CD14-positive monocyte (primary cell): ENCODE results near the gene FRMD4A. TPM values are rescaled to one million over a fixed set of nuclear protein-coding genes. Genes with fewer than 3 reads are reported as not detected.

Experiments
- DNase-seq, 3 donors: peaks; one replicate each; pipeline ENCODE4 v3.0.0-alpha.2; 2011 to 2022
- H2AFZ ChIP-seq: 2 replicates; pipeline ENCODE4 v1.6.0; 2012; ENCODE audit warnings: mild to moderate bottlenecking, low read depth, low read length, inconsistent platforms; ENCODE audit not compliant: insufficient read depth, poor library complexity, severe bottlenecking
- H3K27ac ChIP-seq, 2 donors: 1 replicate in 1 of 2; 2 replicates in 1 of 2; pipeline ENCODE4 v1.5.1; 2012 to 2013; ENCODE audit warnings: low read length in 2 of 2, control low read depth in 1 of 2, inconsistent platforms in 1 of 2, low read depth in 1 of 2, mild to moderate bottlenecking in 1 of 2
- H3K27me3 ChIP-seq, 2 donors: one replicate each; pipeline versions ENCODE4 v1.6.0 to v1.6.1; 2011 to 2013; ENCODE audit warnings: low read length in 2 of 2; ENCODE audit not compliant: control insufficient read depth in 2 of 2, insufficient read depth in 2 of 2
- H3K36me3 ChIP-seq, 2 donors: replicated peaks in 1 of 2; 1 replicate in 1 of 2; 2 replicates in 1 of 2; pipeline versions ENCODE4 v1.5.1 to v1.6.1; 2012 to 2013; ENCODE audit warnings: low read length in 2 of 2, control low read depth in 1 of 2, inconsistent platforms in 1 of 2, mild to moderate bottlenecking in 1 of 2; ENCODE audit not compliant: insufficient read depth in 2 of 2, control insufficient read depth in 1 of 2
- H3K4me1 ChIP-seq, 2 donors: 1 replicate in 1 of 2; 2 replicates in 1 of 2; pipeline versions ENCODE4 v1.5.1 to v1.6.1; 2012 to 2013; ENCODE audit warnings: low read length in 2 of 2, control low read depth in 1 of 2, inconsistent platforms in 1 of 2, mild to moderate bottlenecking in 1 of 2, moderate library complexity in 1 of 2; ENCODE audit not compliant: insufficient read depth in 2 of 2, control insufficient read depth in 1 of 2
- H3K4me2 ChIP-seq: replicated peaks from 2 replicates; pipeline ENCODE3; 2012; ENCODE audit warnings: low read length, moderate library complexity, mild to moderate bottlenecking; ENCODE audit not compliant: poor library complexity, severe bottlenecking; ENCODE audit errors: extremely low read depth
- H3K4me3 ChIP-seq, 3 experiments: fragments of 200-600 bp in 1 of 3; sonication (generic) in 1 of 3; replicated peaks in 1 of 3; 1 replicate in 2 of 3; 2 replicates in 1 of 3; pipeline ENCODE4 v1.5.1; 2011 to 2013; ENCODE audit warnings: low read length in 3 of 3, mild to moderate bottlenecking in 3 of 3, control low read depth in 2 of 3, low read depth in 2 of 3, inconsistent platforms in 1 of 3, moderate library complexity in 1 of 3
- H3K79me2 ChIP-seq: 2 replicates; pipeline ENCODE4 v1.6.0; 2012; ENCODE audit warnings: mild to moderate bottlenecking, control low read depth, inconsistent platforms, low read length, moderate library complexity; ENCODE audit not compliant: insufficient read depth
- H3K9ac ChIP-seq: 2 replicates; pipeline ENCODE4 v1.6.0; 2017; ENCODE audit warnings: low read length, mild to moderate bottlenecking; ENCODE audit not compliant: insufficient read depth, poor library complexity, severe bottlenecking
- H3K9me3 ChIP-seq, 2 donors: replicated peaks in 1 of 2; 1 replicate in 1 of 2; 2 replicates in 1 of 2; pipeline versions ENCODE4 v1.5.1 to v1.6.1; 2012 to 2013; ENCODE audit warnings: low read length in 2 of 2, control low read depth in 1 of 2; ENCODE audit not compliant: control insufficient read depth in 1 of 2, insufficient read depth in 1 of 2
- H4K20me1 ChIP-seq: 2 replicates; pipeline ENCODE4 v1.6.0; 2012; ENCODE audit warnings: mild to moderate bottlenecking, low read length, control low read depth, moderate library complexity; ENCODE audit not compliant: insufficient read depth
- H3K27ac Mint-ChIP-seq, 7 donors: one replicate each; pipeline ENCODE4 v1.8.0; 2020; ENCODE audit warnings: mild to moderate bottlenecking in 7 of 7, mixed read lengths in 7 of 7, moderate library complexity in 6 of 7, inconsistent platforms in 2 of 7
- H3K27me3 Mint-ChIP-seq, 3 donors: one replicate each; pipeline ENCODE4 v1.8.0; 2021 to 2022; ENCODE audit warnings: low read depth in 3 of 3, mild to moderate bottlenecking in 3 of 3, mixed read lengths in 3 of 3, moderate library complexity in 3 of 3, inconsistent platforms in 1 of 3
- H3K36me3 Mint-ChIP-seq, 2 donors: one replicate each; pipeline ENCODE4 v1.8.0; 2020; ENCODE audit warnings: mixed read lengths in 2 of 2, inconsistent platforms in 1 of 2, mild to moderate bottlenecking in 1 of 2
- H3K4me1 Mint-ChIP-seq: one replicate; pipeline ENCODE4 v1.8.0; 2020; ENCODE audit warnings: mild to moderate bottlenecking, mixed read lengths
- H3K4me3 Mint-ChIP-seq, 2 donors: one replicate each; pipeline ENCODE4 v1.8.0; 2020; ENCODE audit warnings: mild to moderate bottlenecking in 2 of 2, mixed read lengths in 2 of 2, moderate library complexity in 1 of 2
- H3K9me3 Mint-ChIP-seq, 7 donors: one replicate each; pipeline ENCODE4 v1.8.0; 2020 to 2022; ENCODE audit warnings: mixed read lengths in 7 of 7, mild to moderate bottlenecking in 6 of 7, moderate library complexity in 6 of 7, inconsistent platforms in 2 of 7
- WGBS: methylation state at CpG from one replicate; pipeline ENCODE4 v1.1.5; 2013; ENCODE audit warnings: missing lambda C conversion rate; ENCODE audit not compliant: insufficient coverage; 5-methylcytosine and 5-hydroxymethylcytosine counted together
- intact Hi-C, 2 donors: fragments of 100-400 bp; cut with micrococcal nuclease; formaldehyde crosslinking; loops; one replicate each; pipeline versions ENCODE4 v1.15.0 to v1.15.1; 2023
- polyA plus RNA-seq, 3 donors: library from polyadenylated mRNA; depleted of rRNA in 1 of 3; unstranded in 2 of 3; stranded (reverse) in 1 of 3; fragments of 300-500 nt in 2 of 3; fragments of >200 nt in 1 of 3; fragmentation: Illumina TruSeq in 2 of 3; gene quantifications; 1 replicate in 2 of 3; 2 replicates in 1 of 3; pipeline ENCODE4 v1.2.3, GENCODE V29; 2012 to 2021
- TF ChIP-seq, protein P1 (sequence below): fragments of 200-600 bp; IDR thresholded peaks from one replicate; pipeline ENCODE4 v1.8.0; 2022; ENCODE audit warnings: antibody characterized with exemption, mild to moderate bottlenecking

FRMD4A gene
- polyA plus RNA-seq, 3 donors, result 0.12 TPM; not detected in 2

DNA sequence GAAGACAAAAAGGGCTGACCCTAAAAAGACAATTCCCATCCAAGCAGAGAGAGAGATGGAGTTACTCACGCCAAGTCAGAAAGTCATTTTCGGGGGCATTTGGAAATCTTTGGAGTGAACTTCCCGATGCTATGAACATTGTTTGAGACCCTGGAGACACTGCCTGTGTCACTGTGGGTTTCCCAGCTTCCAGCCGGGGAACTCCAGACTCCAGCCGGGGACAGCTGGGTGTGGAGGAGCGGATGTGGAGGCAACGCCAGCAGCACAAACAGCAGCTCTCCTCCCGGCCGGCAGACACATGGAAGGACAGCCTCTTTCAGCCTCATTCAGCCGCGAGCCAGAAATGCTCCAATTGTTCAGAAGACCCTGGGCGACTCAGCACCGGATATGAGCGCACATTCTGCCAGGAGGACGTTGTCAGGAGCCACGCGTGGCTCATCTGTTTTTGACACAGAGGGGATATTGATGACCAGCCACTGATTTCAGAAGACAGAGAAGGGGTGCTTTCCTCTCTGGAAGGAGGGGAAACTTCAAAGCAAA is 646.4 kb downstream of the FRMD4A start:
- Histone ChIP-seq H3K36me3 (no peaks in the 10 kb centered on the region), H4K20me1 (no peaks in the 10 kb centered on the region), H3K4me1 (peaks cover 5 to 6% of the 10 kb centered on the region in 2 donors), H3K9ac (no peak overlapping the region), H2AFZ (no peak overlapping the region), H3K27me3 (no peaks in the 10 kb centered on the region), H3K79me2 (no peaks in the 10 kb centered on the region), H3K9me3 (no peaks in the 10 kb centered on the region), H3K4me2 (no peak overlapping the region), H3K4me3 (no peak overlapping the region), H3K27ac (no peak overlapping the region)
- no peak for DNase-seq
- WGBS, result 89% methylated on average over 16 of the region's 17 CpGs
- H3K4me3 Mint-ChIP-seq, result no peak overlapping the region
- intact Hi-C loops, result no loop called here
- H3K27me3 Mint-ChIP-seq, result peaks cover 1 to 7% (median 5%) of the 10 kb centered on the region in 3 donors
- peaks cover 19% of the 10 kb centered on the region for H3K4me1 Mint-ChIP-seq
- TF ChIP-seq, protein P1, sequence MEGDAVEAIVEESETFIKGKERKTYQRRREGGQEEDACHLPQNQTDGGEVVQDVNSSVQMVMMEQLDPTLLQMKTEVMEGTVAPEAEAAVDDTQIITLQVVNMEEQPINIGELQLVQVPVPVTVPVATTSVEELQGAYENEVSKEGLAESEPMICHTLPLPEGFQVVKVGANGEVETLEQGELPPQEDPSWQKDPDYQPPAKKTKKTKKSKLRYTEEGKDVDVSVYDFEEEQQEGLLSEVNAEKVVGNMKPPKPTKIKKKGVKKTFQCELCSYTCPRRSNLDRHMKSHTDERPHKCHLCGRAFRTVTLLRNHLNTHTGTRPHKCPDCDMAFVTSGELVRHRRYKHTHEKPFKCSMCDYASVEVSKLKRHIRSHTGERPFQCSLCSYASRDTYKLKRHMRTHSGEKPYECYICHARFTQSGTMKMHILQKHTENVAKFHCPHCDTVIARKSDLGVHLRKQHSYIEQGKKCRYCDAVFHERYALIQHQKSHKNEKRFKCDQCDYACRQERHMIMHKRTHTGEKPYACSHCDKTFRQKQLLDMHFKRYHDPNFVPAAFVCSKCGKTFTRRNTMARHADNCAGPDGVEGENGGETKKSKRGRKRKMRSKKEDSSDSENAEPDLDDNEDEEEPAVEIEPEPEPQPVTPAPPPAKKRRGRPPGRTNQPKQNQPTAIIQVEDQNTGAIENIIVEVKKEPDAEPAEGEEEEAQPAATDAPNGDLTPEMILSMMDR, result no peak
- peak overlapping the region in 1 of 7 donors; percentile 79 for H3K27ac Mint-ChIP-seq
- H3K36me3 Mint-ChIP-seq, result no peaks in the 10 kb centered on the region
- peaks cover 0 to 3% (median 0%) of the 10 kb centered on the region in 7 donors for H3K9me3 Mint-ChIP-seq

DNA sequence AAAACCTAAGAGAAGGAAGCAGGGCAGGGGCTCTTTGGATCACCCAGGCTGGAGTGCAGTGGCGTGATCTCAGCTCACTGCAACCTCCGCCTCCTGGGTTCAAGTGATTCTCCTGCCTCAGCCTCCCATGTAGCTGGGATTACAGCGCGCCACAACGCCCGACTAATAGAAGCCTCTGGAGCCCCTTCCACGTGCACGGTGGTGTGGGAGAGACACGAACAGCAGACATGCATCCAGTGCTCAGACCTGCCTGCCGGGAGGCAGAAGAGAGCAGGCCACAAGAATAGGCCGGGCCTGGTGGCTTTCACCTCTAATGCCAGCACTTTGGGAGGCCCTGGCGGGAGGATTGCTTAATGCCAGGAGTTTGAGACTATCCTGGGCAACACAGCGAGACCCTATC is 647.7 kb downstream of the FRMD4A start:
- no peak overlapping the region for H3K27ac Mint-ChIP-seq
- no peak overlapping the region for H2AFZ ChIP-seq
- no peaks in the 10 kb centered on the region for H3K9me3 ChIP-seq
- H3K4me1 Mint-ChIP-seq, result peaks cover 19% of the 10 kb centered on the region
- H3K27me3 ChIP-seq, result no peaks in the 10 kb centered on the region
- no peak overlapping the region for H3K4me3 ChIP-seq
- DNase-seq, result no peak
- peaks cover 1 to 5% (median 5%) of the 10 kb centered on the region in 3 donors for H3K27me3 Mint-ChIP-seq
- TF ChIP-seq, protein P1, result no peak
- H3K4me1 ChIP-seq, result peaks cover 5 to 6% of the 10 kb centered on the region in 2 donors
- WGBS, result 95% methylated on average over 10 of the region's 13 CpGs
- H3K4me3 Mint-ChIP-seq, result no peak overlapping the region
- no peak overlapping the region for H3K9ac ChIP-seq
- H3K9me3 Mint-ChIP-seq, result peaks cover 0 to 3% (median 0%) of the 10 kb centered on the region in 7 donors
- no peaks in the 10 kb centered on the region for H3K36me3 Mint-ChIP-seq
- H3K36me3 ChIP-seq, result no peaks in the 10 kb centered on the region
- no peaks in the 10 kb centered on the region for H4K20me1 ChIP-seq
- no peaks in the 10 kb centered on the region for H3K79me2 ChIP-seq
- H3K4me2 ChIP-seq, result no peak overlapping the region
- intact Hi-C loops, result no loop called here
- H3K27ac ChIP-seq, result no peak overlapping the region
